BE2C (cell line): ENCODE results near the gene RARG.

Experiments
- DNase-seq: peaks from one replicate; pipeline ENCODE4 v3.0.0-alpha.2; 2020
- H3K27me3 ChIP-seq: fragments of 250-450 bp; sonication (Bioruptor Pico); 2 replicates; pipeline ENCODE4 v1.5.1; 2020; ENCODE audit warnings: mild to moderate bottlenecking
- H3K36me3 ChIP-seq: fragments of 250-450 bp; sonication (Bioruptor Pico); 2 replicates; pipeline ENCODE4 v1.5.1; 2020; ENCODE audit warnings: mild to moderate bottlenecking
- H3K4me1 ChIP-seq: fragments of 250-450 bp; sonication (Bioruptor Pico); 2 replicates; pipeline ENCODE4 v1.5.1; 2020
- H3K4me3 ChIP-seq: 2 replicates; pipeline ENCODE4 v1.5.1; 2011; ENCODE audit warnings: low read depth, low read length
- H3K9me3 ChIP-seq: fragments of 250-450 bp; sonication (Bioruptor Pico); 2 replicates; pipeline ENCODE4 v1.5.1; 2020
- CTCF ChIP-seq: IDR thresholded peaks from 2 replicates; pipeline ENCODE4 v1.5.1; 2012; ENCODE audit warnings: mild to moderate bottlenecking, low read depth, low read length

The RARG gene

DNA sequence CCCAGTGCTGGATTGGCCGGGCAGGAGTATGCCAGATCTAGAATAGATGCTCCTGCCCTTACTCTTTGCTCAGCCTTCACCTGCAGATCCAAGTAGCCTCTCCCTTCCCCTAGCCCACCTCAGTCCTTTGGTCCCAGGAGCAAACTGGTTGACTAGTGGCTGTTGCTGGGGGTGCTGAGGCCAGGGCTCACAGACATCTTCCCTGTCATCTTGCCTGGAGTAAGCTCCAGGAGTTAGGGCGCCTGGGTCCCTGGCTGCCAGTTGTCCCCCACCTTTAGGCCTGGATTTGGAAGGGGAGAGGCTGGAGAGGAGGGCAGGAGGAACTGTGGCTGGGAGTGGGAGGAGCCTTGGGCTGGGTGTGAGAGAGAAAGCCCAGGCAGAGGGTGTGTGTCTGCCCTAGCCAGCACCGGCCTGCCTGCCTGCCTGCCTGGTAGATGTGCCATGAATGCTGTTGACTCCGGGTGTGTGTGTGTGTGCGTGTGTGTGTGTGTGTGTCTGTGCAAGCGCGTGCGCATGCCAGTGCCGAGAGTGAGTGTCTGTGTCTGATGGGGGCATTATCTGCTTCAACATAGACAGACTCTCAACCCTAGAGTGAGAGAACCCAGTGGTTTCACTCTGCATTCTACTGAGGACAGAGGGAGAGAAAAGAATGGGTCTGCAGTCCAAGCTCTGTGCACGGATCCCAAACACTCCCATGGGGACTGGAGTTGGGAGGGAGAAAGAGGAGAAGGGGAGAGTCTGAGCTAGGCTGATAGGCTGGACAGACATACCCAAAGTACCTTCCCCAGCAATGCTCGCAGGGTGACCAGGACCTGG lies 845 bp upstream of the RARG start:
- peaks cover 25% of the 10 kb centered on the region for H3K4me1 ChIP-seq
- peak; percentile 59 for DNase-seq
- H3K36me3 ChIP-seq, result no peaks in the 10 kb centered on the region
- no peak for TF ChIP-seq CTCF
- peak overlapping the region; percentile 64 for H3K4me3 ChIP-seq
- no peaks in the 10 kb centered on the region for H3K9me3 ChIP-seq
- H3K27me3 ChIP-seq, result no peaks in the 10 kb centered on the region

- no peak for DNase-seq
- Histone ChIP-seq H3K36me3 (no peaks in the 10 kb centered on the region), H3K4me3 (peak overlapping the region; percentile 58), H3K4me1 (peaks cover 25% of the 10 kb centered on the region), H3K27me3 (no peaks in the 10 kb centered on the region), H3K9me3 (no peaks in the 10 kb centered on the region)
- TF ChIP-seq CTCF, result no peak
Measured at GRCh38 chr12:53231671-53231920, 413 bp downstream of the RARG start.

GRCh38 chr12:53230108-53230845 lies 1.7 kb downstream of the RARG start:
- Histone ChIP-seq H3K4me3 (no peak overlapping the region), H3K27me3 (no peaks in the 10 kb centered on the region), H3K36me3 (no peaks in the 10 kb centered on the region), H3K4me1 (peaks cover 31% of the 10 kb centered on the region), H3K9me3 (no peaks in the 10 kb centered on the region)
- DNase-seq, result no peak
- TF ChIP-seq CTCF, result no peak

- no peak for DNase-seq
- no peak overlapping the region for H3K4me3 ChIP-seq
- no peaks in the 10 kb centered on the region for H3K9me3 ChIP-seq
- H3K4me1 ChIP-seq, result peaks cover 28% of the 10 kb centered on the region
- no peaks in the 10 kb centered on the region for H3K27me3 ChIP-seq
- no peak for TF ChIP-seq CTCF
- no peaks in the 10 kb centered on the region for H3K36me3 ChIP-seq
Measured at GRCh38 chr12:53229454-53229853, 2.6 kb downstream of the RARG start.

- Histone ChIP-seq H3K4me3 (no peak overlapping the region), H3K4me1 (peaks cover 17% of the 10 kb centered on the region), H3K27me3 (no peaks in the 10 kb centered on the region), H3K9me3 (no peaks in the 10 kb centered on the region), H3K36me3 (no peaks in the 10 kb centered on the region)
- DNase-seq, result no peak
- TF ChIP-seq CTCF, result no peak
Measured at GRCh38 chr12:53227836-53228235, 4.2 kb downstream of the RARG start.

DNA sequence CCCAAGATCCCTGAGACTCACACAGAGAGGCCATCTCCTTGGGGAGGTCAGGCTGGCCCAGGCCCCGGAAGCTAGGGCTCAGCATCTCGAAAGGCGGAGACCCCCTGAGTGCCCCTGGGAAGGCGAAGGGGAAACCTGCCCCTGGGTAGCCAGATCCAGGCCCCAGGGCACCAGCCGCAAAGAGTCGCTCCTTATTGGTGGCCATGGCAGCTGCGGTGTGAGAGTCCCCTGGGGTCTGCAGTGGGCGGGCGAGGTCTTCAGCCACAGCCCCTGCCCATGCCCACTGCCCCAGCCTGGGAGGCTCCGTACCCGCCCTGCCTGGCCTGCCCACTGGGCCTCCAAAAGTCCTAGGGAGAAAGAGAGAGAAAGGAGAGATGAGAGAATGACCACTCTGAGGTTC lies 4.7 kb downstream of the RARG start:
- Histone ChIP-seq H3K4me3 (no peak overlapping the region), H3K36me3 (no peaks in the 10 kb centered on the region), H3K4me1 (peaks cover 16% of the 10 kb centered on the region), H3K27me3 (no peaks in the 10 kb centered on the region), H3K9me3 (no peaks in the 10 kb centered on the region)
- no peak for TF ChIP-seq CTCF
- DNase-seq, result no peak
